ENCODE data around the gene TMED7.

Gene TMED7

DNA sequence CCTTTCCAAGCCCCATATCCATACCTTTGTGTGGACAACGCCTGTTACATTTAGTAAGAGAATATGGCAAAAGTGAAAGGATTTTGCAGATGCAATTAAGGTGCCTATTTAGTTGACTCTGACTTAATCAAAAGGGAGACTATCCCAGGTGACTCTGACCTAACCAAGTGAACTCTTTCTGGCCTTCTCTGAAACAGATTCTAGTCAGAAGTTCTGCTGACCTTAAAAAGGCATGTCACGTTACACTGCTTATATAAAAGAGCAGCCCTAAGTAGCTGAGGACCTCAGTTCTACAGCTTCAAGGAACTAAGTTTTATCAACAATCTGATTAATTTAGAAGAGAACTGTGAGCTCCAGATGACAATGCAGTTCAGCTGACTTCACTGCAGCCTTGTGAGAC, 17.9 kb downstream of the TMED7 start:
- Mint-ChIP-seq H3K27me3 (no peaks in the 10 kb centered on the region), H3K4me1 (ENCODE audit: low read depth) (peaks cover 21% of the 10 kb centered on the region), H3K9me3 (ENCODE audit: low read depth) (no peaks in the 10 kb centered on the region), H3K27ac (no peak overlapping the region), H3K36me3 (peaks cover 5% of the 10 kb centered on the region), H3K4me3 (no peak overlapping the region)

DNA sequence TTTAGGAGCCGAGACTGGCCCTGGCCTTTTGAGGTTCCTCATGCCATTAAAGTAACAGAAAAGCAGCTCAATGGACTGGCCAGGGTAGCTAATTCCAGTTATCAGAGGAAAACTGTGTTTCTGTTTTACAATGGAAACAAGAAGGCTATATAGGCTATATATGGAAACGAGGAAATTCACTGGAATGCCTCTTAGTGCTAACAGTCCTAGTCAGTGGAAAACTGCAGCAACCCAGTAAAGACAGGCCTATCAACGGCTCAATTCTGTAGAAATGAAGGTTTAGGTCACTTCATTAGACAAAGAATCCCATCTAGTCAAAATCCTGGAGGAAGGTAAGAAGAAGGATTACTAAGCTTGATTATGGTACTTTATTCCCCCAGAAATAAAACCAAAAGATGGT, 20.4 kb downstream of the TMED7 start:
- no peaks in the 10 kb centered on the region for H3K27me3 Mint-ChIP-seq
- H3K4me1 Mint-ChIP-seq (ENCODE audit: low read depth), result peaks cover 36% of the 10 kb centered on the region
- peak overlapping the region; percentile 2 for H3K27ac Mint-ChIP-seq
- peaks cover 5% of the 10 kb centered on the region for H3K36me3 Mint-ChIP-seq
- H3K9me3 Mint-ChIP-seq (ENCODE audit: low read depth), result no peaks in the 10 kb centered on the region
- H3K4me3 Mint-ChIP-seq, result no peak overlapping the region

DNA sequence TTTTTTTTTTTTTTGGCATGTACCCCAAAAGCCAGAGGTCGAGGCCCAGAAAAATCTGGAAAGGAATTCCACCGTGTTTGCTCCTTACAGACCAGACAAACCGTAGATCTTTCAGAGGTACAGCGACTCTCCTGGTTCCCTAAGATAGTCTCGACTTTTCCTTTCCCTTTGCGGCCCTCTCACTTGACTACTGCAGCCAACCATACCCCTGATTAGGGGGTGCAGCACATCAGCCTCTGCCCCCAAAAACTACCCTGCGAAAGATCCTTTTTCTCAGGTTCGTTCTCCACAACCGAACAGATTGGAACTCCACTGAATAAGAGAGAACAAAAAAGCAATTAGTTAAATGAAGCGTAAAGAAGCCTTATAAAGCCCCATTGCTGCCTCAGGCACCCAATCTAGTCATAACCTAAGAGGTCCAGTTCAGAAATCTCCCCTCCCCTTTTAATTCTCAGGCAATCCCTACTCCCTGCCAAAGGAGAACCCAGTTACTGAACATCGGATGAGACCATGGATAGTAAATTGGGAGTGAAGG, 23.2 kb downstream of the TMED7 start:
- Mint-ChIP-seq H3K4me3 (peak overlapping the region; percentile 86), H3K4me1 (ENCODE audit: low read depth) (peaks cover 31% of the 10 kb centered on the region), H3K36me3 (peaks cover 7% of the 10 kb centered on the region), H3K9me3 (ENCODE audit: low read depth) (no peaks in the 10 kb centered on the region), H3K27me3 (no peaks in the 10 kb centered on the region), H3K27ac (peak overlapping the region; percentile 80)

DNA sequence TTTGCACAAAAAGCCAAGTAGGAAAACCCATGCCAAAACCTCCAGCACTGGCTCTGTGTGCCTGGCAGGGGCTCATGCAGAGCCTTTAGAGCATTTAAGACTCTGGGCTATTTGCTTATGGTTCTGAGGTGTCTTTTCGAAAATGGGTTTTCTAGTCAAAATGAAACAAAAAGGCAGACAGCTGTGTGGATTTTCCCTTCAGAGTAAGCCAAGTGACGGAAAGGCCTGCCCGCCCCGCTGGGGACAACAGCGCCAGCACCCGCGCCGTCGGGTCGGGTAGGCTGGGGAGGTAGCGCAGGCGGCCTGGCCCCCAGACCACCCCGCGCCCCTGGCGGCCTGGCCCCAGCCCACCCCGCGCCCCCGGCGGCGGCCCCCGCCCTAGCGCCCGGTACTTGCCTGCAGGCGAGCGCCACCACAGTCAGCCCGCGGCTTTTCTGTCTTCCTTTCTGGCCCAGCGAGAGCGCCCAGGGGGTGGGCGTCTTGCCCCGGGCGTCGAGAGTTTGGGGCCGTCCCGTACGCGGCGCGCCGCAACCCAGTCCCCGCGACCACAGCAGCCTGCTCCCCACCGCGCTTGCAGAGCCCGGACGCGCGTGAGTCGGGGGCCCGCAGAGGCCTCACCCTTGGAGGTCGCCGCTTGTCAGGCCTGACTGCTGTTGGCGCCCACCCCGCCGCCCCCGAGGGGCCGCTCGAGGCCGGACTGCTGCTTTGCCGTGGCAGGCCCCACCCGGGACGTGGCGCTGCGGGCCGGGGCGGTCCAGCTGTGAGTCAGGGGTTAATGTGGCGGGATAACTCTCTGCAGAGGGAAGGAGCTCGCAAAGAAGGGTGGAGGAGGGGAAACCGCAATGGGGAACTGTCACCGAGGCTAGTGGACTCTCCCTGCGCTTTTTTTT, 23.9 kb downstream of the TMED7 start, which contains the start of gene TICAM2:
Gene TICAM2 (minus strand): TSS at position 779 of the 890 bp plus-strand sequence. CDS start 21,223 bp downstream, outside the sequence.
- peaks cover 31% of the 10 kb centered on the region for H3K4me1 Mint-ChIP-seq (ENCODE audit: low read depth)

DNA sequence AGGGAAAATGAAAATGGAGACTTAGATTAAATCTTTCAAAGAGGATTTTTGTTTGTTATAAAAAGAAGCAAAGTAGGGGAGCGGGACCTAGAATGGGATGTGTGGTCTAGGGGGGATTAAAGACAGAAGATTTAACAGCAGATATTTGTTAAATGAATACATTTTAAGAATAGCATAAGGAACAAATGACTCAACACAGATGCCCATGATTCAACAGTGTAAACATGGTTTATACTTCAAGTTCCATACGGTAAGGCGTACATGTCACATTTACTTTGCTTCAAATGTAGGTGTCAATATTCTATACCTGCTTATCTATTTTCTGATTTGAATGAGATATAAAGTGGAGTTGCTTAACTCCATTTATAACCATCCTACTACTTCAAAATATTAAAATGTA, 25.1 kb downstream of the TMED7 start:
- Mint-ChIP-seq H3K27ac (peak overlapping the region; percentile 4), H3K27me3 (no peaks in the 10 kb centered on the region), H3K9me3 (ENCODE audit: low read depth) (no peaks in the 10 kb centered on the region), H3K36me3 (peaks cover 11% of the 10 kb centered on the region), H3K4me1 (ENCODE audit: low read depth) (peaks cover 31% of the 10 kb centered on the region), H3K4me3 (peak overlapping the region; percentile 21)

More for the DNA sequence above, 23.9 kb downstream of the TMED7 start, which contains the start of gene TICAM2:
- Mint-ChIP-seq H3K9me3 (ENCODE audit: low read depth) (no peaks in the 10 kb centered on the region), H3K4me3 (peak within 1 kb of the TSS; percentile 86), H3K36me3 (peaks cover 7% of the 10 kb centered on the region), H3K27ac (peak within 1 kb of the TSS; percentile 80), H3K27me3 (no peaks in the 10 kb centered on the region)

DNA sequence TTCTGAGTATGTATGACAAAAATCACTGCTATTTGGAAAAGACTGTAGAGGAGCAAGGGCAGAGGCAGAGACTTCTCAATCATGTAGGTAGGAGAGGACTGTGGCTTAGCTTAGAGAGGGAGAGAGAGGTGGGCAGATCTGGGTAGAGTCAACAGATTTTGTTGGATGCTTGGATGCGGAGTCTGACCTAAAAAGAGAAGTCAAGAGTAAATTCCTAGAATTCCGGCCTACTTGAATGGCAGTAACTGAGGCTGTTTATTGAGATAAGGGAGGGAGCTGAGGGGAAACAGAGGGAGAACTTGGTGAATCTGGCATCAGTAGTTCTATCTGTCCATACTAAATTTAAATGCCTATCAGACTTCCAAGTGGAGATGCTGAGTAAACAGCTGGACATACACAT, 25.9 kb downstream of the TMED7 start:
- Mint-ChIP-seq H3K27ac (no peak overlapping the region), H3K4me1 (ENCODE audit: low read depth) (peaks cover 31% of the 10 kb centered on the region), H3K36me3 (peaks cover 16% of the 10 kb centered on the region), H3K9me3 (ENCODE audit: low read depth) (no peaks in the 10 kb centered on the region), H3K27me3 (no peaks in the 10 kb centered on the region), H3K4me3 (no peak overlapping the region)

DNA sequence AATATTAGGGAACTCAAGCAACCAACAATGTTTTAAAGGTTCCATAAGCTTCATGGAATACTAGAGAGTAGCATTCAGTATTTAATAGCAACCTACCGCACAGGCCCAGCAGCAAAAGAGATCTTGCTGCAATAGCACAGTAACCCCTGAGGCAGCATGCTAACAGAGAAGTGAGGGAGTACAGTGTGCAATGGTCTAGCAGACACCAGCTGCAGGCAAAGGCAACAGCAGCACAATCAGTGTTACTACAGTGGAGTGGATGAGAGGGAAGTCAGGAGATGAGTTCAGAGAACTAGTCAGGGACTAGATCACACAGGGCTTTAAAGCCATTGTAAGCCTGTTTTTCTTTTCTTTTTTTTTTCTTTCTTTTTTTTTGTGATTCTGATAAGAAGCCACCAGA, 26.3 kb downstream of the TMED7 start:
- Mint-ChIP-seq H3K4me1 (ENCODE audit: low read depth) (peaks cover 31% of the 10 kb centered on the region), H3K27me3 (no peaks in the 10 kb centered on the region), H3K4me3 (no peak overlapping the region), H3K9me3 (ENCODE audit: low read depth) (no peaks in the 10 kb centered on the region), H3K27ac (no peak overlapping the region), H3K36me3 (peaks cover 16% of the 10 kb centered on the region)

DNA sequence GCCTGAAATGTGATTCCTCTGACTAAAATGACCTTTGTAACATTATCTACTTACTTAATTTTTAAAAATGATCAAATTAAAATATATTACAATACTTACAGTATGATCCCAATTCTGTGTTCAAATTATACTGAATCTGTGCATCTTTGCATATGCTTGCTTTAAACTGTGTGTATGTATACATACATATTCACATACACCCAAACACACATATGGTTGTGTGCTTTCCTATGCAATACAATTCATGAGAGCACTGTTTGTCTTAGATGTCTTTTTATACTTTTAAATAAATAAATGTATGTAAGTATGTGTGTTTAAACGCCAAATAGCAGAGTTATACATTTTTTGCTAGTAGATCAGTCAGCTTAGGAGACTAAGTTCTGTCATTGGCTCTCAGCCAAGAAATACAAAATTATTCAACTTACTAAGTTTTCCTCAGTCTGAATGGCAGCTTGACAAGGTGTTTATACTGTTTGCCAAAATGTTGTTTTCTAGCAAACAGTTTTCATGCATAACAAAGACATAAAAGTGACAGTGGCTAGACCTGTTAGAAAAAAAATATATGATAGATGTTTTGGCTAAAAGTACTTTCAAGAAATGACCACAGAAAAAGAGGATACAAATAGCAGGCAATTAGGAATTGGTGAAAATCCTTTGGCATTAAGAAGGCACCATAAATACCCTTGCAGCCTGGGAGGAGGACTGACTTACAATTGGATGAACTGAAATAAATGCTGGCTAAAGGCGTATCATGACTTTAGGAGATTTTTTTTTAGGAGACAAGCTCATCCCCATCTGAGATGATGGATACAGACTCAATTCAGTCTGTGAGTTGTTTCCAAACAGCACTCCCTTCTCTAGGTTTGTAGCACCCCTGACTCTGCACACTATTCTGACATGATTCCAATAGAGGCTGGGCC, 31.4 kb downstream of the TMED7 start:
- Mint-ChIP-seq H3K36me3 (peaks cover 8% of the 10 kb centered on the region), H3K4me3 (no peak overlapping the region), H3K27me3 (no peaks in the 10 kb centered on the region), H3K9me3 (ENCODE audit: low read depth) (no peaks in the 10 kb centered on the region), H3K4me1 (ENCODE audit: low read depth) (peaks cover under 1% of the 10 kb centered on the region), H3K27ac (no peak overlapping the region)

DNA sequence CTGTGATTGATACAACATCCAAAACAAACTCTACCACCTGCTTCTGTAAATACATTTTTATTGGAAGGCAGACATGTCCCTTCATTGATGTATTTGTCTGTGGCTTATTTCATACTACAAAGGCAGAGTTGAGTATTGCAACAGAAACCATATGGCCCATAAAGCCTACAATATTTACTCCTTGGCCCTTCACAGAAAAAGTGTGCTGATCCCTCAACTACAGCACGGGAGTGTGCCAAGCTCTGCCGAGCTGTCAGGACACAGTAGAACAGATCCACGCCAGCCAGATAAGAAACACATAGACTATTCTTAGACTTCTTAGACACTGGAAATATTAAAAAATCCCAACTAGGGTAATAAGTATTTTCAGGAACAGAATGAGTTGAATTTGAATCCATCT, 36.8 kb downstream of the TMED7 start:
- Mint-ChIP-seq H3K36me3 (no peaks in the 10 kb centered on the region), H3K4me1 (ENCODE audit: low read depth) (no peaks in the 10 kb centered on the region), H3K4me3 (no peak overlapping the region), H3K27ac (no peak overlapping the region), H3K27me3 (no peaks in the 10 kb centered on the region), H3K9me3 (ENCODE audit: low read depth) (no peaks in the 10 kb centered on the region)

DNA sequence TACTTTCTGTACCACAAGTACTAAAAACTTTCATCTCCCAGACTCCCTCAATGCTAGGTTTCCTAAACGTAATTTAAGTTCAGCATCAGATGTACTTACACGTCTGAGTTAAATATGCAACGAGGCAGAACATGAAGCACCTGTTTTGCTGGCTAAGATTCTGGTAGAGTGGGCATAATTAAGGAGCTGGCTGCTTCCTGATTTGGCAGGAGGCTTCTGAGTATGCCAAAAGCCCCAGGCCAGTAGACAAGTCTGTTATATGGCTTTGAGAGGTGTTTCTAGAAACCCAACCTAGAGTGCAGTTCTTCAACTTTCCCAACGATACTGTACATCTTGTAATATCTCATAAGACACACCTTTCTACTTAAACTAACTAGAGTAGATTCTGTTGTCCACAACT, 37.2 kb downstream of the TMED7 start:
- H3K27me3 Mint-ChIP-seq, result no peaks in the 10 kb centered on the region
- H3K27ac Mint-ChIP-seq, result no peak overlapping the region
- H3K36me3 Mint-ChIP-seq, result no peaks in the 10 kb centered on the region

DNA sequence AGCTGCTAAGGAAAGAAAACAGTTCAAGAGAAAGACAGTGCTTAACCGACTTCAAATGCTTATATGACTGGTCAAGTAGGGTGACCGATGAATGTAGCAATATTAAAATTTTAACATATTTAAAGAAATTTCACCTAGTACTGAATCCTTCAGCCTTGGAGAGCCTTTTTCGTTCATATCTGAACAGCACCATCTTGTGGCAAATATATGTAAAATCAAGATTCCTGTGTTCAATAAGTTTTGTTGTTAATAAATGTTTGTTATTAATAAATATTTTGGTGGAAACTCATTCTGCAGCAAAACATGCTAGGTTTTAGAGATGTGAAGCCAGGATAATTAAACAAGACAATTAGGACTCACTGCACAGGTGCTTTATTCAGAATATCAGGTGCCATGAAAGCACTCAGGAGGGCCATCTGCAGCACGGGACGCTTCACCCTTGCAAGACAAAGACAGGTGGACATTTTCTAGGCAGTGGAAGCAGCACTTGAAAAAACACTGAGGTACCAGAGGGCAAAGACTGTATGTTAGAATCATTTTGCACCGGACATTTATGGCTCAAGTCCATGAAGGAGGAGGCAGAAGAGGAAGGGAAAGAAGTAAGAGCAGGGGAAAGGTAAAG, 39.2 kb downstream of the TMED7 start:
- Mint-ChIP-seq H3K4me3 (no peak overlapping the region), H3K36me3 (no peaks in the 10 kb centered on the region), H3K27me3 (no peaks in the 10 kb centered on the region), H3K27ac (no peak overlapping the region), H3K9me3 (ENCODE audit: low read depth) (no peaks in the 10 kb centered on the region), H3K4me1 (ENCODE audit: low read depth) (no peaks in the 10 kb centered on the region)

More for the DNA sequence above, 37.2 kb downstream of the TMED7 start:
- H3K4me3 Mint-ChIP-seq, result no peak overlapping the region
- no peaks in the 10 kb centered on the region for H3K9me3 Mint-ChIP-seq (ENCODE audit: low read depth)
- no peaks in the 10 kb centered on the region for H3K4me1 Mint-ChIP-seq (ENCODE audit: low read depth)

DNA sequence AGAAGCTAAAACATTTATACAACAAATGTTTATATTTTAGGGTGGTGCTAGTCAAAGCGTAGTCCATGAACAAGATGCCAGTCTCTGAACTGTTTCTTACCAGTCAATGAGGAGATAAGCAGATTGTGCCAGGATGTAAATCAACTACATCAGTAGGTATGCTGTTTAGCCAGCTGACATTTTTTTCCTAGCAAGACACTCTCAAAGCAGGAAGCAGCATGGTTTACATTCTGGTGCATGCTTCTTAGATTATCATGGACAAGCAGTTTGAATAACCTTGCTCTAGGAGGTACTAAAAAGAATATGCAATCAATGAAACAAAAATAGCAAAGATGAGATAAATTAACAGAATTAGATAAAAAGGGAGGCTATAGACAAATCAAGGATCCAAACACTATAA, 40.6 kb downstream of the TMED7 start:
- H3K27me3 Mint-ChIP-seq, result no peaks in the 10 kb centered on the region
- no peak overlapping the region for H3K27ac Mint-ChIP-seq
- peaks cover 6% of the 10 kb centered on the region for H3K36me3 Mint-ChIP-seq

DNA sequence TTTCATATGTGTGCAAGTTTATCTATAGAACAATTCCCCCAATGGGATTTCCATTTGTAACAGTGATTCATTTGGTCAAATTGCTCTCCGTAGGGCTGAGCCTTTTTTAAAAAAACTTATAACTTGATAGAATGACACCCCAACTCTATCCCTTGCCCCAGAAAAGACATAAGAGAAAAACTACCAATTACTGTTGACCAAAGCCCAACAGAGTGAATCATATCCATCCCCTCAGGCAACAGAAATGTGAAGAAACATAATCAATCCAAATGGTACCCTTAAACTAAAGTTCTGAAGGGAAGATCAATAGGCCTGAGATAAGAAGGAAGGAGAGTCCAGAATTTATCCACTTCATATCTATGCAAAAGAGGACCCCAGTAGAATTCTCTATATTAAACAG, 41.3 kb downstream of the TMED7 start:
- no peak overlapping the region for H3K4me3 Mint-ChIP-seq
- H3K27me3 Mint-ChIP-seq, result no peaks in the 10 kb centered on the region
- no peaks in the 10 kb centered on the region for H3K9me3 Mint-ChIP-seq (ENCODE audit: low read depth)
- H3K36me3 Mint-ChIP-seq, result peaks cover 7% of the 10 kb centered on the region
- no peak overlapping the region for H3K27ac Mint-ChIP-seq
- H3K4me1 Mint-ChIP-seq (ENCODE audit: low read depth), result no peaks in the 10 kb centered on the region

More for the DNA sequence above, 40.6 kb downstream of the TMED7 start:
- Mint-ChIP-seq H3K4me1 (ENCODE audit: low read depth) (no peaks in the 10 kb centered on the region), H3K4me3 (no peak overlapping the region), H3K9me3 (ENCODE audit: low read depth) (no peaks in the 10 kb centered on the region)

DNA sequence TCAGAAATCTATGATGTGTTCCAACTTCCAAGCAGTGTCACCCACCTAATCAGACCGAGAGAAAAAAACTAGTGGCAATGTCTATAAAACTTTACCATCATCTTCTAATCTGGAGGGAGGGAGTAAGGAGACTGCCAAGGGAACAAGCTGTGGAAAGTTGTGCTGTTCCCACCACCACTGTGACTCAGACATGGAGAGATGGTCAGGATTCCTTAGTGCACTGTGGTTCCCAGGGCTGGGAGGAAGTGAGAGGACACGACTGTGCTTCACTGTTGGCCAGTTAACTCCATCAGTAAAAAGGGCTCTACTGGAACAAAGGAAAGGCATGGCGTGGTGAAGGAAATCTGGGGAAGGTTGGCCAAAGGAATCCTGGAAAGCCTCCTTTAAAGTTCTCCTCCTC, 42.4 kb downstream of the TMED7 start:
- no peak overlapping the region for H3K4me3 Mint-ChIP-seq
- peaks cover 7% of the 10 kb centered on the region for H3K36me3 Mint-ChIP-seq
- H3K27ac Mint-ChIP-seq, result no peak overlapping the region
- H3K27me3 Mint-ChIP-seq, result no peaks in the 10 kb centered on the region
- H3K9me3 Mint-ChIP-seq (ENCODE audit: low read depth), result no peaks in the 10 kb centered on the region
- no peaks in the 10 kb centered on the region for H3K4me1 Mint-ChIP-seq (ENCODE audit: low read depth)
